ENCODE measurements around the gene PPP3R1.

The PPP3R1 gene

DNA sequence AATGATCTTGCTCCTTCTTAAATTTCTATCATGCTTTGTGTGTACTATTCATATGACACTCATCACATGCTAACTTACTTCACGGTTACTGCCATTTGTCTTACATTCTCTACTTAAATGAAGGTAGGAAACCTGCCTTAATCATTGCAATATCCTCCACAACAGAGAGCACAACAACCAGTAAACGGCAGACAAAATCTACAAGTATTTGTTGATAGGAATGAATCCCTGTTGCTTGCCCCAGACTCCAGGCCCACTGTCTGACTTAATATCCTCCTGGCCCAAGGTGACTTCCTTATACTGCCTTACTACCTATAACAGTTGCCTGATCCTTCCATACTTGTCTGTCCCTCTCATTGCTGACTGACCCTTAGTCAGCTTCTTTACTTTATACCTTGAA, 3.5 kb downstream of the PPP3R1 start:
- Histone ChIP-seq H3K9ac (no peak overlapping the region), H3K4me3 (IDR thresholded peaks at IDR 0.05; ENCODE audit: insufficient read depth, low read depth, low read length) (no peak overlapping the region), H3K27ac (no peak overlapping the region), H4K20me1 (ENCODE audit: insufficient read depth) (peaks cover 69% of the 10 kb centered on the region), H3K4me1 (ENCODE audit: low read depth, poor library complexity, severe bottlenecking) (peaks cover 63% of the 10 kb centered on the region), H3K27me3 (ENCODE audit: insufficient read depth, low read depth) (no peaks in the 10 kb centered on the region), H3K79me2 (ENCODE audit: insufficient read depth, low read depth) (peaks cover 84% of the 10 kb centered on the region), H3K36me3 (ENCODE audit: insufficient read depth) (no peaks in the 10 kb centered on the region), H3K4me2 (peak overlapping the region; percentile 86; the same call in 1 of the 2 replicates), H2AFZ (ENCODE audit: low read depth) (no peak overlapping the region)
- TF ChIP-seq, protein P1, sequence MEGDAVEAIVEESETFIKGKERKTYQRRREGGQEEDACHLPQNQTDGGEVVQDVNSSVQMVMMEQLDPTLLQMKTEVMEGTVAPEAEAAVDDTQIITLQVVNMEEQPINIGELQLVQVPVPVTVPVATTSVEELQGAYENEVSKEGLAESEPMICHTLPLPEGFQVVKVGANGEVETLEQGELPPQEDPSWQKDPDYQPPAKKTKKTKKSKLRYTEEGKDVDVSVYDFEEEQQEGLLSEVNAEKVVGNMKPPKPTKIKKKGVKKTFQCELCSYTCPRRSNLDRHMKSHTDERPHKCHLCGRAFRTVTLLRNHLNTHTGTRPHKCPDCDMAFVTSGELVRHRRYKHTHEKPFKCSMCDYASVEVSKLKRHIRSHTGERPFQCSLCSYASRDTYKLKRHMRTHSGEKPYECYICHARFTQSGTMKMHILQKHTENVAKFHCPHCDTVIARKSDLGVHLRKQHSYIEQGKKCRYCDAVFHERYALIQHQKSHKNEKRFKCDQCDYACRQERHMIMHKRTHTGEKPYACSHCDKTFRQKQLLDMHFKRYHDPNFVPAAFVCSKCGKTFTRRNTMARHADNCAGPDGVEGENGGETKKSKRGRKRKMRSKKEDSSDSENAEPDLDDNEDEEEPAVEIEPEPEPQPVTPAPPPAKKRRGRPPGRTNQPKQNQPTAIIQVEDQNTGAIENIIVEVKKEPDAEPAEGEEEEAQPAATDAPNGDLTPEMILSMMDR (conservative IDR thresholded peaks at IDR 0.05; ENCODE audit: low read depth, low read length) = no peak

DNA sequence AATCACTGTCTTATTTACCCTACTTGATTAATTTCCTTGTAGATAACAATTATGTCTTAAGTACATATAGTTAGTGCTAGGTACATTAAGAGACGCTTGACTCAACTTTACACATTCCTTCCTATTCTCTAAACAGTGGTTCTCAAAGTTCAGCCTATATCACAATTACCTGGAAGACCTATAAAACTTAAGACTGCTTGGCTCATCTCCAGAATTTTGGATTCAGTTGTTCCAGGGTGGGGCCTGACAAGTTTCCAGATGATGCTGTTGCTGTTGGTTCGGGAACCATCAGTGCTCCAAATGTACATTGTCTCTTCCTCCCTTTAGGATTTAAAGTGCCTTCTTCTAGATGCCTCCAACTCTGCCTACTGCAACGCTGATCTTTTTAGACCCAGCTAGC, 4.0 kb downstream of the PPP3R1 start:
- Histone ChIP-seq H3K4me1 (ENCODE audit: low read depth, poor library complexity, severe bottlenecking) (peaks cover 67% of the 10 kb centered on the region), H4K20me1 (ENCODE audit: insufficient read depth) (peaks cover 74% of the 10 kb centered on the region), H3K9ac (no peak overlapping the region), H3K27ac (no peak overlapping the region), H3K79me2 (ENCODE audit: insufficient read depth, low read depth) (peaks cover 87% of the 10 kb centered on the region), H2AFZ (ENCODE audit: low read depth) (no peak overlapping the region), H3K4me3 (IDR thresholded peaks at IDR 0.05; ENCODE audit: insufficient read depth, low read depth, low read length) (no peak overlapping the region), H3K36me3 (ENCODE audit: insufficient read depth) (no peaks in the 10 kb centered on the region), H3K4me2 (peak overlapping the region; percentile 86; the same call in 1 of the 2 replicates), H3K27me3 (ENCODE audit: insufficient read depth, low read depth) (no peaks in the 10 kb centered on the region)
- TF ChIP-seq, protein P1 (conservative IDR thresholded peaks at IDR 0.05; ENCODE audit: low read depth, low read length) = no peak

DNA sequence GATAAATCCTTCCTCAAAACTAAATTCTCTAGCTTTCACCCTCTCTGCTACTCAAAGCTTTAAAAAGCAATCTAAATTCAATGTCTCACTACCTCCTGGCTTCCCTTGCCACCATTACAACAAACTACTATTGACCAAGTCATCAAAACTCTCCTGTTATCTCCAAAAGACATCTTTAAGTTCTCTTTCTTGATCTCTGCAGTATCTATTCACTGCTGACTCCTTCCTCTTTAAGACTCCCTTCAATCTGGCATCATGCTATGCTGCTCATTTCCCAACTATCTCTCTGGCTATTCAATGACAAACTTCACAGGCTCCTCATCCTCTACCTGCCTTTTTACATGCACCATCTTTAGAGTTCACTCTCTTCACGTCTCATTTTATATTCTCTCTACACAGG, 5.9 kb downstream of the PPP3R1 start:
- H3K27me3 ChIP-seq (ENCODE audit: insufficient read depth, low read depth) = no peaks in the 10 kb centered on the region
- H2AFZ ChIP-seq (ENCODE audit: low read depth) = no peak overlapping the region
- H3K4me1 ChIP-seq (ENCODE audit: low read depth, poor library complexity, severe bottlenecking) = peaks cover 73% of the 10 kb centered on the region
- H3K79me2 ChIP-seq (ENCODE audit: insufficient read depth, low read depth) = peaks cover 100% of the 10 kb centered on the region
- TF ChIP-seq, protein P1 (conservative IDR thresholded peaks at IDR 0.05; ENCODE audit: low read depth, low read length) = no peak
- H3K9ac ChIP-seq = no peak overlapping the region
- peak overlapping the region; percentile 5; the same call in 1 of the 2 replicates for H3K4me2 ChIP-seq
- no peak overlapping the region for H3K27ac ChIP-seq
- no peaks in the 10 kb centered on the region for H3K36me3 ChIP-seq (ENCODE audit: insufficient read depth)
- H4K20me1 ChIP-seq (ENCODE audit: insufficient read depth) = peaks cover 93% of the 10 kb centered on the region
- H3K4me3 ChIP-seq (IDR thresholded peaks at IDR 0.05; ENCODE audit: insufficient read depth, low read depth, low read length) = no peak overlapping the region

DNA sequence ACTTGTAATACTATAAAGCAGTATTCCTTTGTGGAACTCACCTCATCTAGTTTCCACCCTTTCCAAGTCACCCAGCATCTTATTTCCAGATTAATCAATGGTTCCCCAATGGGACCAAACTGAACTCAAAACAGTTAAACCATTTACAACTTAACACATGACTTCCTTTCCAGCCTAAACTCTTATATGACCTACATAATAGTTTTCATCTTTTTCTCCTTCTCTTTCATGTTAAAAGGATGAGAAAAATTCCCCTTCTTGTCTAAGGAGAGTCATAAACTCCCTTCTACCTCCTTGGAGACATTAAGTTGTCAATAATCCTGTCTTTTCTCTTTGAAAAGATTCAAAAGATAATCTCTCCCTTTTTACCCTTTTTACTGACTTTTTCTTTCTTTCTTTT, 6.7 kb downstream of the PPP3R1 start:
- Histone ChIP-seq H3K4me2 (no peak overlapping the region), H3K36me3 (ENCODE audit: insufficient read depth) (no peaks in the 10 kb centered on the region), H3K9ac (no peak overlapping the region), H4K20me1 (ENCODE audit: insufficient read depth) (peaks cover 93% of the 10 kb centered on the region), H3K27ac (no peak overlapping the region), H3K79me2 (ENCODE audit: insufficient read depth, low read depth) (peaks cover 100% of the 10 kb centered on the region), H2AFZ (ENCODE audit: low read depth) (no peak overlapping the region), H3K4me3 (IDR thresholded peaks at IDR 0.05; ENCODE audit: insufficient read depth, low read depth, low read length) (no peak overlapping the region), H3K4me1 (ENCODE audit: low read depth, poor library complexity, severe bottlenecking) (peaks cover 74% of the 10 kb centered on the region), H3K27me3 (ENCODE audit: insufficient read depth, low read depth) (no peaks in the 10 kb centered on the region)
- TF ChIP-seq, protein P1 (conservative IDR thresholded peaks at IDR 0.05; ENCODE audit: low read depth, low read length) = no peak
